H9 (cell line): ENCODE measurements around the gene MSL3. TPM values are rescaled to one million over a fixed set of nuclear protein-coding genes. Genes with fewer than 3 reads are reported as not detected.

Experiments used
- DNase-seq: peaks from one replicate; pipeline ENCODE4 v3.0.0-alpha.2; 2017
- H2AFZ ChIP-seq: one replicate; pipeline ENCODE4 v1.6.1; 2013; ENCODE audit warnings: mild to moderate bottlenecking, low read length, control low read depth, moderate library complexity
- H2AK5ac ChIP-seq: 2 replicates; pipeline ENCODE4 v1.6.1; 2013; ENCODE audit warnings: low read length, control low read depth, mixed read lengths; ENCODE audit not compliant: insufficient read length
- H2BK120ac ChIP-seq: one replicate; pipeline ENCODE4 v1.6.1; 2013; ENCODE audit warnings: low read depth, mild to moderate bottlenecking, low read length, control low read depth, inconsistent platforms; ENCODE audit not compliant: poor library complexity, severe bottlenecking
- H2BK12ac ChIP-seq: 2 replicates; pipeline ENCODE4 v1.6.1; 2013; ENCODE audit warnings: low read length, control low read depth, mixed read lengths, low read depth; ENCODE audit not compliant: insufficient read length
- H2BK15ac ChIP-seq: 2 replicates; pipeline ENCODE4 v1.6.1; 2013; ENCODE audit warnings: low read depth, low read length, control low read depth
- H2BK20ac ChIP-seq: one replicate; pipeline ENCODE4 v1.6.1; 2013; ENCODE audit warnings: low read depth, mild to moderate bottlenecking, low read length, control low read depth, inconsistent platforms; ENCODE audit not compliant: poor library complexity, severe bottlenecking
- H2BK5ac ChIP-seq: 2 replicates; pipeline ENCODE4 v1.6.1; 2013; ENCODE audit warnings: low read length, control low read depth, mixed read lengths; ENCODE audit not compliant: insufficient read length
- H3K14ac ChIP-seq: 2 replicates; pipeline ENCODE4 v1.6.1; 2013; ENCODE audit warnings: low read length, control low read depth; ENCODE audit not compliant: insufficient read depth
- H3K18ac ChIP-seq: 2 replicates; pipeline ENCODE4 v1.6.1; 2013; ENCODE audit warnings: low read depth, mild to moderate bottlenecking, mixed read lengths, low read length, control low read depth; ENCODE audit not compliant: insufficient read length
- H3K23ac ChIP-seq: 2 replicates; pipeline ENCODE4 v1.6.1; 2013; ENCODE audit warnings: low read length, control low read depth, mixed read lengths, low read depth; ENCODE audit not compliant: insufficient read length
- H3K23me2 ChIP-seq: 2 replicates; pipeline ENCODE4 v1.6.1; 2013; ENCODE audit warnings: low read depth, mild to moderate bottlenecking, mixed read lengths, low read length, control low read depth; ENCODE audit not compliant: insufficient read length, poor library complexity, severe bottlenecking
- H3K27ac ChIP-seq: 2 replicates; pipeline ENCODE4 v1.5.1; 2013; ENCODE audit warnings: low read length, control low read depth, mixed read lengths, low read depth; ENCODE audit not compliant: insufficient read length
- H3K27me3 ChIP-seq: 2 replicates; pipeline ENCODE4 v1.6.1; 2013; ENCODE audit warnings: low read length, control low read depth, inconsistent platforms; ENCODE audit not compliant: insufficient read depth
- H3K4ac ChIP-seq: 2 replicates; pipeline ENCODE4 v1.6.1; 2013; ENCODE audit warnings: low read depth, mild to moderate bottlenecking, control low read depth, inconsistent platforms, low read length, moderate library complexity
- H3K4me1 ChIP-seq: 2 replicates; pipeline ENCODE4 v1.6.1; 2013; ENCODE audit warnings: low read length, control low read depth, inconsistent platforms; ENCODE audit not compliant: insufficient read depth
- H3K4me2 ChIP-seq: 2 replicates; pipeline ENCODE4 v1.6.1; 2013; ENCODE audit warnings: low read length, control low read depth, mixed read lengths; ENCODE audit not compliant: insufficient read length, insufficient read depth
- H3K56ac ChIP-seq: 2 replicates; pipeline ENCODE4 v1.6.1; 2013; ENCODE audit warnings: low read depth, mild to moderate bottlenecking, mixed read lengths, low read length, control low read depth; ENCODE audit not compliant: insufficient read length
- H3K79me1 ChIP-seq: 2 replicates; pipeline ENCODE4 v1.6.1; 2013; ENCODE audit warnings: low read depth, mild to moderate bottlenecking, moderate library complexity, low read length, control low read depth, inconsistent platforms; ENCODE audit not compliant: insufficient read depth, poor library complexity, severe bottlenecking
- H3K79me2 ChIP-seq: 2 replicates; pipeline ENCODE4 v1.6.1; 2013; ENCODE audit warnings: low read length, control low read depth, inconsistent platforms; ENCODE audit not compliant: insufficient read depth
- H3K9ac ChIP-seq: 2 replicates; pipeline ENCODE4 v1.6.1; 2013; ENCODE audit warnings: low read length, control low read depth, mixed read lengths; ENCODE audit not compliant: insufficient read length; ENCODE audit errors: extremely low read depth
- H3K9me3 ChIP-seq: one replicate; pipeline ENCODE4 v1.6.1; 2013; ENCODE audit warnings: low read depth, low read length, inconsistent platforms; ENCODE audit not compliant: control insufficient read depth
- H3T11ph ChIP-seq: one replicate; pipeline ENCODE4 v1.6.1; 2013; ENCODE audit warnings: mild to moderate bottlenecking, low read length, control low read depth, inconsistent platforms
- H4K20me1 ChIP-seq: one replicate; pipeline ENCODE4 v1.6.1; 2013; ENCODE audit not compliant: control insufficient read depth, insufficient read length, insufficient read depth
- H4K5ac ChIP-seq: 2 replicates; pipeline ENCODE4 v1.6.1; 2013; ENCODE audit warnings: low read depth, mild to moderate bottlenecking, mixed read lengths, low read length, control low read depth; ENCODE audit not compliant: insufficient read length
- H4K8ac ChIP-seq: replicated peaks from 2 replicates; pipeline ENCODE4 v1.6.1; 2013; ENCODE audit warnings: low read length, control low read depth, mixed read lengths, low read depth; ENCODE audit not compliant: insufficient read length
- H4K91ac ChIP-seq: 2 replicates; pipeline ENCODE4 v1.6.1; 2013; ENCODE audit warnings: low read depth, mild to moderate bottlenecking, moderate library complexity, mixed read lengths, low read length, control low read depth; ENCODE audit not compliant: insufficient read length
- H3K27ac Mint-ChIP-seq, 3 experiments: 2 replicates in 2 of 3; 3 replicates in 1 of 3; pipeline ENCODE4 v1.8.0; 2020 to 2021; ENCODE audit warnings: mixed read lengths in 3 of 3, mild to moderate bottlenecking in 1 of 3, moderate library complexity in 1 of 3
- H3K27me3 Mint-ChIP-seq: 2 replicates; pipeline ENCODE4 v1.8.0; 2021; ENCODE audit warnings: low read depth, mild to moderate bottlenecking, moderate library complexity, mixed read lengths
- H3K36me3 Mint-ChIP-seq, 3 experiments: 2 replicates in 2 of 3; 3 replicates in 1 of 3; pipeline ENCODE4 v1.8.0; 2020 to 2021; ENCODE audit warnings: low read depth in 3 of 3, mixed read lengths in 3 of 3; ENCODE audit not compliant: insufficient read depth in 1 of 3
- H3K4me1 Mint-ChIP-seq, 2 experiments: 2 replicates each; pipeline ENCODE4 v1.8.0; 2020; ENCODE audit warnings: mixed read lengths in 2 of 2
- H3K4me3 Mint-ChIP-seq, 2 experiments: 2 replicates in 1 of 2; 3 replicates in 1 of 2; pipeline ENCODE4 v1.8.0; 2020 to 2021; ENCODE audit warnings: mild to moderate bottlenecking in 2 of 2, mixed read lengths in 2 of 2, moderate library complexity in 1 of 2
- H3K9me3 Mint-ChIP-seq, 2 experiments: 2 replicates in 1 of 2; 3 replicates in 1 of 2; pipeline ENCODE4 v1.8.0; 2020; ENCODE audit warnings: mild to moderate bottlenecking in 2 of 2, mixed read lengths in 2 of 2, moderate library complexity in 1 of 2
- WGBS: extraction: QIAGEN DNeasy Blood & Tissue Kit; methylation state at CpG from one replicate; pipeline ENCODE4 v1.1.7; 2013; ENCODE audit warnings: missing lambda C conversion rate, low lambda C conversion rate, mixed read lengths; ENCODE audit not compliant: insufficient read length; ENCODE audit errors: extremely low coverage; 5-methylcytosine and 5-hydroxymethylcytosine counted together
- total RNA-seq: library from RNA; stranded (reverse); gene quantifications from 2 replicates; pipeline ENCODE4 v1.2.1, GENCODE V29; 2021
- TF ChIP-seq, protein P1 (sequence below): fragments of 200-600 bp; sonication (generic); conservative IDR thresholded peaks from 3 replicates; pipeline ENCODE4 v1.8.0; 2021; ENCODE audit warnings: antibody characterized with exemption, mild to moderate bottlenecking

Gene MSL3
- total RNA-seq, 1 experiment from 2014 or later: 13.0 TPM

DNA sequence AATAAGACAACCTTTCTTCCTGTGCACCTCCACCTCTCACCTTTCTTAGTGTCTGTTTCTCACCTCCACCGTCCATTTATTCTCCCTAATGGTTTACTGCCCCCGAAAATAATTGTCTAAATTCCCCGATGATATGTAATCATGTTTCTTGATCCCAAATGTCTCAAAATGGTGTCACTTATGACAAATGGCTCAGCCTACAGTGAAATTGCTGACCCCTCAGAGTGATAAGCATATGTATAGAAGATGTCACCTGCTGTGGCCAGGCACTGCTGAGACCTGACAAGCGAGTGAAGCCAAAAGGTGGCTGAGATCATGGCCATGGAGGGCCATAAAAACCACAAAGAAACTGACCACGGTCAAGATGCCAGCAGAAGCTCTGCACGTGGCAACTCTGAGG is 35.7 kb downstream of the MSL3 start:
- Histone ChIP-seq H2AFZ (no peak overlapping the region), H4K5ac (no peak overlapping the region), H2AK5ac (no peak overlapping the region), H3T11ph (no peak overlapping the region), H3K27ac (no peak overlapping the region), H3K14ac (no peak overlapping the region), H3K27me3 (no peaks in the 10 kb centered on the region), H2BK120ac (no peak overlapping the region), H4K8ac (no peak overlapping the region), H2BK5ac (no peak overlapping the region), H3K23ac (no peak overlapping the region), H3K9ac (no peak overlapping the region), H3K56ac (no peak overlapping the region), H3K4ac (no peak overlapping the region), H4K20me1 (no peaks in the 10 kb centered on the region), H2BK15ac (no peak overlapping the region), H3K23me2 (no peaks in the 10 kb centered on the region), H3K4me1 (no peaks in the 10 kb centered on the region; the same call in 1 of the 2 replicates), H3K9me3 (no peaks in the 10 kb centered on the region), H3K79me2 (no peaks in the 10 kb centered on the region), H3K18ac (no peak overlapping the region), H2BK20ac (no peak overlapping the region), H3K4me2 (no peak overlapping the region), H4K91ac (no peak overlapping the region), H2BK12ac (no peak overlapping the region), H3K79me1 (no peaks in the 10 kb centered on the region)
- Mint-ChIP-seq H3K9me3 (peaks cover 58 to 66% of the 10 kb centered on the region in 2 experiments), H3K27me3 (no peaks in the 10 kb centered on the region), H3K4me3 (no peak overlapping the region), H3K4me1 (peaks cover 8 to 12% of the 10 kb centered on the region in 2 experiments), H3K36me3 (no peaks in the 10 kb centered on the region), H3K27ac (no peak overlapping the region)
- TF ChIP-seq, protein P1, sequence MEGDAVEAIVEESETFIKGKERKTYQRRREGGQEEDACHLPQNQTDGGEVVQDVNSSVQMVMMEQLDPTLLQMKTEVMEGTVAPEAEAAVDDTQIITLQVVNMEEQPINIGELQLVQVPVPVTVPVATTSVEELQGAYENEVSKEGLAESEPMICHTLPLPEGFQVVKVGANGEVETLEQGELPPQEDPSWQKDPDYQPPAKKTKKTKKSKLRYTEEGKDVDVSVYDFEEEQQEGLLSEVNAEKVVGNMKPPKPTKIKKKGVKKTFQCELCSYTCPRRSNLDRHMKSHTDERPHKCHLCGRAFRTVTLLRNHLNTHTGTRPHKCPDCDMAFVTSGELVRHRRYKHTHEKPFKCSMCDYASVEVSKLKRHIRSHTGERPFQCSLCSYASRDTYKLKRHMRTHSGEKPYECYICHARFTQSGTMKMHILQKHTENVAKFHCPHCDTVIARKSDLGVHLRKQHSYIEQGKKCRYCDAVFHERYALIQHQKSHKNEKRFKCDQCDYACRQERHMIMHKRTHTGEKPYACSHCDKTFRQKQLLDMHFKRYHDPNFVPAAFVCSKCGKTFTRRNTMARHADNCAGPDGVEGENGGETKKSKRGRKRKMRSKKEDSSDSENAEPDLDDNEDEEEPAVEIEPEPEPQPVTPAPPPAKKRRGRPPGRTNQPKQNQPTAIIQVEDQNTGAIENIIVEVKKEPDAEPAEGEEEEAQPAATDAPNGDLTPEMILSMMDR: no peak
- no peak for DNase-seq
- no CpG with 5 or more reads among the region's 6 CpGs for WGBS
